BLaER1 treated with 17β-estradiol and CSF1 and Interleukin-3, amounts not matched to agents 10 nM and 100 nM (cell line): ENCODE data around the gene CRIP3.

Experiments used
- H3K27ac ChIP-seq, 11 experiments: shearing (Covaris generic); formaldehyde crosslinking; 2 replicates each; pipeline ENCODE4 v1.8.1; 2022
- H3K27me3 ChIP-seq, 11 experiments: shearing (Covaris generic); formaldehyde crosslinking; 2 replicates each; pipeline ENCODE4 v1.8.1; 2022
- H3K36me3 ChIP-seq, 11 experiments: shearing (Covaris generic); formaldehyde crosslinking; 2 replicates each; pipeline ENCODE4 v1.8.1; 2022
- H3K4me1 ChIP-seq, 10 experiments: shearing (Covaris generic); formaldehyde crosslinking; 2 replicates each; pipeline ENCODE4 v1.8.1; 2022
- H3K4me2 ChIP-seq, 11 experiments: shearing (Covaris generic); formaldehyde crosslinking; 2 replicates each; pipeline ENCODE4 v1.8.1; 2022
- H3K4me3 ChIP-seq, 10 experiments: shearing (Covaris generic); formaldehyde crosslinking; 2 replicates each; pipeline ENCODE4 v1.8.1; 2022
- H3K9ac ChIP-seq, 11 experiments: shearing (Covaris generic); formaldehyde crosslinking; 2 replicates each; pipeline ENCODE4 v1.8.1; 2022
- H3K9me3 ChIP-seq, 11 experiments: shearing (Covaris generic); formaldehyde crosslinking; replicated peaks in 1 of 11; 2 replicates each; pipeline ENCODE4 v1.8.1; 2022
- H4K20me1 ChIP-seq, 11 experiments: shearing (Covaris generic); formaldehyde crosslinking; 2 replicates each; pipeline ENCODE4 v1.8.1; 2022
- Cebpa-rat ChIP-seq, 11 experiments: shearing (Covaris generic); IDR thresholded peaks; 2 replicates each; pipeline ENCODE4 v1.8.1; 2022

CRIP3 gene

DNA sequence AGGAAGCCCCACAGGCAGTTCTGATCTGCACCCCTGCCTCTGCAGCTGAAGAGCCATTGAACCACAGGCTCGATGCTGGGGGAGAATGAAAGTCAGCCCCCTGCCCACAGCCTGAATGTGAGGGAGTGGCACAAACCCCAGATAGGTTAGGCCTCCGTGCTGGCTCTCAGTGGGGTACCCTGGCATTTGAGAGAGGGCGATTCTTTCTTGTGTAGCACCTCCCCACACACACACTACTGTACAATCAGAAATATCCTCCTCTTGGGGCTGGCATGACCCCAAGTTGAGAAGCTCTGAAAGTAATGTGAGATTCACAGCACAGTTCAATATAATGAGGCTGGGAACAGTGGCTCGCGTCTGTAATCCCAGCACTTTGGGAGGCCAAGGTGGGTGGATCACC is 47.4 kb downstream of the CRIP3 start:
- H3K9me3 ChIP-seq = no peaks in the 10 kb centered on the region
- no peaks in the 10 kb centered on the region for H4K20me1 ChIP-seq
- peaks cover 0 to 18% (median 0%) of the 10 kb centered on the region in 10 experiments; a peak in 5 of 20 replicates for H3K4me1 ChIP-seq
- no peaks in the 10 kb centered on the region for H3K36me3 ChIP-seq
- no peaks in the 10 kb centered on the region for H3K27me3 ChIP-seq
- TF ChIP-seq Cebpa-rat (IDR thresholded peaks at IDR 0.05) = no peak
- no peak overlapping the region for H3K4me2 ChIP-seq
- H3K4me3 ChIP-seq = no peak overlapping the region
- peak overlapping the region in 1 of 11 experiments; percentile 42; a peak in 1 of 22 replicates for H3K9ac ChIP-seq
- no peak overlapping the region for H3K27ac ChIP-seq

DNA sequence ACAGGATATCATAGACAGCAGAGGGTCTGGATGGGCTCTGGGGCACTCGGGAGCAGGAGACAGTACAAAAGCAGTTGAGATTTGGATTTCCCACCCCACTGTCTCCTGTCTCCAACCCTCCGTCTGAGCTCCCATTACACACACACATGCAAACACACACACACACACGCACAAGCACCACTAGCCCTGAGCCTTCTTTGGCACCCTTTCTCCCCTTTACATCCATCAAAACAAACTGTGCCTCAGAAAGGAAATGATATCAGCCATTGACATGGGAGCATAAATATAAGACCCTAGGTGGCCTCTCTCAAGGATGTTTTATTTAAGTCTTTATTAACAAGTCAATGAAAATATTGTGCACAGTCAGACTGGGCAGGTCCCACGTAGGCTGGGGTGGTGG is 47.8 kb downstream of the CRIP3 start:
- Histone ChIP-seq H3K27ac (no peak overlapping the region), H3K27me3 (0 out of 22 replicates have a peak, but pooled peaks cover 0 to under 1% (median 0%) of the 10 kb centered on the region in 11 experiments), H3K4me2 (no peak overlapping the region), H3K36me3 (no peaks in the 10 kb centered on the region), H3K9ac (peak overlapping the region in 1 of 11 experiments; percentile 42; a peak in 1 of 22 replicates), H4K20me1 (no peaks in the 10 kb centered on the region), H3K9me3 (no peaks in the 10 kb centered on the region), H3K4me1 (peaks cover 0 to 18% (median 0%) of the 10 kb centered on the region in 10 experiments; a peak in 5 of 20 replicates), H3K4me3 (no peak overlapping the region)
- TF ChIP-seq Cebpa-rat (IDR thresholded peaks at IDR 0.05) = no peak

DNA sequence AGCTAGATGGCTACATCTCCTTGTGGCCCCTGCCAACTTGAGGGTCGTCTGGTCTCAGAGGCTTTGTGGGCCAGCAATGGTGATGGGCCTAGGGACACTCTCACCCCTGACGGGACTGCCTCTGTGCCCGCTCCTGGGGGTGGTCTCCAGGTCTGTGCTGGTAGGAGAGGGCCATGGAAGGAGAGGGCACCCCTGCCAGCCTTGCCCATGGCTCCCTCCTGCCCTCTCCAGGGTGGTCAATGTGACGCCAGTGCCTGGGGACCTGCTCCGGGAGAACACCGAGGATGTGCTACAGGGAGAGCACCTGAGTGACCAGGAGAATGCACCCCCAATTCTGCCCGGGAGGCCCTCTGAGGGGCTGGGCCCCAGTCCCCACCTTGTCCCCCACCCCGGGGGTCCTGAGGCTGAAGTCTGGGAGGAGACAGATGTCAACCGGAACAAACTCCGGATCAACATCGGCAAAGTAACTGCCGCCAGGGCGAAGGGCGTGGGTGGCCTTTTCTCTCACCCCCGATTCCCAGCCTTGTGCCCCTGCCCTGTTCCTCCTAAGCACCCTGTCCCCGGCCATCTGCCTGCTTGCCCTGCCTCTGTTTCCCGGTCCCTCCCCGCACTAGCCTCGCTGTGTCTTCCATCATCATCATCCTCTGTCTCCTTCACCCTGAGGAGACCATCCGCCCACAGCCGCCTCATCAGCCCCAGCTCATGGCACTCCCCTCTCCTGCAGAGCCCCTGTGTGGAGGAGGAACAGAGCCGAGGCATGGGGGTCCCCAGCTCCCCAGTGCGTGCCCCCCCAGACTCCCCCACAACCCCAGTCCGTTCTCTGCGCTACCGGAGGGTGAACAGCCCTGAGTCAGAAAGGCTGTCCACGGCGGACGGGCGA is 49.6 kb downstream of the CRIP3 start:
- no peak for TF ChIP-seq Cebpa-rat (IDR thresholded peaks at IDR 0.05)
- H3K27ac ChIP-seq = no peak overlapping the region
- H3K9me3 ChIP-seq = no peaks in the 10 kb centered on the region
- H3K9ac ChIP-seq = no peak overlapping the region
- no peaks in the 10 kb centered on the region; a peak in 1 of 22 replicates for H4K20me1 ChIP-seq
- H3K4me1 ChIP-seq = peaks cover 0 to 18% (median 0%) of the 10 kb centered on the region in 10 experiments; a peak in 5 of 20 replicates
- peaks cover 0 to 11% (median under 1%) of the 10 kb centered on the region in 11 experiments; a peak in 5 of 22 replicates for H3K27me3 ChIP-seq
- H3K4me3 ChIP-seq = no peak overlapping the region
- no peak overlapping the region for H3K4me2 ChIP-seq
- no peaks in the 10 kb centered on the region for H3K36me3 ChIP-seq

DNA sequence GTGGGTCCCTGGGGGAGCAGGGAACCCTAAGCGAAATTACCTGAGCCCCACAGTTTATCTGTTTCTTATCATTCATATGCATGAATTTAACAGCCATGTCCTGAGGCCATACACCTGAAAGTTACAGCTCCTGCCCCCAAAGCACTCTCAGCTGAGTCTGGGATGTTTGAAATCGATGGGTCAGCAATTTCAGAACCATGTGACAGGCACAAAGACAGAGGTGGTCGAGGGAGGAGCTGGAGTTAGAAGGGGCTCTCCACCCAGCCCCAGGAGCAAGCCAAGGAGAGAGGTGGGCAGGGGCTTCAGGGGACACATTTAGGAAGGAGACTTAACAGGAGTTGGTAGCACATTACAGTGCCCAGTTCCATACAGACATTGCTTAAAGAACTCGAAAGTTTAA is 50.4 kb downstream of the CRIP3 start:
- peaks cover 0 to 19% (median 9%) of the 10 kb centered on the region in 11 experiments; a peak in 17 of 22 replicates for H3K27me3 ChIP-seq
- no peak for TF ChIP-seq Cebpa-rat (IDR thresholded peaks at IDR 0.05)

DNA sequence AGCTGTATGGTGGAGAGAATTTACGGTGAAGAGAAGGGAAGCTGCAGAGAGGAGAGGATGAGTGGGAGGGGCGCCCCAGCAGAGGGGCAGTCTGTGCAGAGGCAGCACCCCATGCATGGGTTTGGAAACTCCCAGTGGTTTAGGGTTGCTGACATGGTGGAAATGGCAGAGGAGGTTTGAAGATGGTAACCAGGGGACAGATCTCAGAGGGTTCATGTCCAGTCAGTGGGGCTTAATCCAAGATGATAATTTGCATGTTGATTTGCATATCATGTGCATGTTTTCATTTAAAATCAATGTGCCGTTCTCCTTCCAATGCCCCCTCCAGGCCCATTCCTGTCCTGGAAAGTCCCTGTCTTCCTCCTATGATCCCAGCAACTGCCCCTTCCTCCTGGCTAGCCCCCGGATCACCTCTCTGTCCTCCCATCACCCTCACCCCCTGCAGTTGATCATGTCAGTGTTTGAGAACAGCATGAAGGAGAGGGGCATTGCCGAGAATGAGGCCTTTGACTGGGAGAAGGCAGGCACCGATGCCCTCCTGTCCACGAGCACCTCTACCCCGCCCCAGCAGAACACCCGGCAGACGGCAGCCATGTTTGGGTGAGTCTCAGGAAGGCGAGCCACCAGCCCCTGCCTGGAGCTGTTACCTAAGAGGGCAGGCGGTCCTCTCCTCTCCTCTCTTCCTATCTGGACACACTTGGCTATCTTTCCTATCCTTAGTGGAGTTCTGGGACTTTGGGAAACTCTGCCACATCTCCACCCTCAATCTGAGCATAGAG is 51.1 kb downstream of the CRIP3 start:
- peaks cover 0 to 13% (median 0%) of the 10 kb centered on the region in 11 experiments; a peak in 2 of 22 replicates for H4K20me1 ChIP-seq
- no peak overlapping the region for H3K9ac ChIP-seq
- H3K4me3 ChIP-seq = no peak overlapping the region
- peak overlapping the region in 3 of 11 experiments; percentile 27 to 67 (median 61); a peak in 5 of 22 replicates for H3K4me2 ChIP-seq
- peak overlapping the region in 1 of 11 experiments; percentile 37; a peak in 1 of 22 replicates for H3K27ac ChIP-seq
- peaks cover 5 to 26% (median 15%) of the 10 kb centered on the region in 11 experiments; a peak in 21 of 22 replicates for H3K27me3 ChIP-seq
- no peaks in the 10 kb centered on the region for H3K36me3 ChIP-seq
- TF ChIP-seq Cebpa-rat (IDR thresholded peaks at IDR 0.05) = no peak
- no peaks in the 10 kb centered on the region for H3K9me3 ChIP-seq
- H3K4me1 ChIP-seq = peaks cover 0 to 18% (median 0%) of the 10 kb centered on the region in 10 experiments; a peak in 5 of 20 replicates

More for the DNA sequence above, 50.4 kb downstream of the CRIP3 start:
- Histone ChIP-seq H3K4me2 (peak overlapping the region in 2 of 11 experiments; percentile 61 to 67; a peak in 2 of 22 replicates), H3K36me3 (no peaks in the 10 kb centered on the region), H3K27ac (peak overlapping the region in 1 of 11 experiments; percentile 37; a peak in 1 of 22 replicates), H3K4me3 (no peak overlapping the region), H3K4me1 (peaks cover 0 to 18% (median 0%) of the 10 kb centered on the region in 10 experiments; a peak in 5 of 20 replicates), H3K9me3 (no peaks in the 10 kb centered on the region), H4K20me1 (peaks cover 0 to 7% (median 0%) of the 10 kb centered on the region in 11 experiments; a peak in 2 of 22 replicates), H3K9ac (no peak overlapping the region)

DNA sequence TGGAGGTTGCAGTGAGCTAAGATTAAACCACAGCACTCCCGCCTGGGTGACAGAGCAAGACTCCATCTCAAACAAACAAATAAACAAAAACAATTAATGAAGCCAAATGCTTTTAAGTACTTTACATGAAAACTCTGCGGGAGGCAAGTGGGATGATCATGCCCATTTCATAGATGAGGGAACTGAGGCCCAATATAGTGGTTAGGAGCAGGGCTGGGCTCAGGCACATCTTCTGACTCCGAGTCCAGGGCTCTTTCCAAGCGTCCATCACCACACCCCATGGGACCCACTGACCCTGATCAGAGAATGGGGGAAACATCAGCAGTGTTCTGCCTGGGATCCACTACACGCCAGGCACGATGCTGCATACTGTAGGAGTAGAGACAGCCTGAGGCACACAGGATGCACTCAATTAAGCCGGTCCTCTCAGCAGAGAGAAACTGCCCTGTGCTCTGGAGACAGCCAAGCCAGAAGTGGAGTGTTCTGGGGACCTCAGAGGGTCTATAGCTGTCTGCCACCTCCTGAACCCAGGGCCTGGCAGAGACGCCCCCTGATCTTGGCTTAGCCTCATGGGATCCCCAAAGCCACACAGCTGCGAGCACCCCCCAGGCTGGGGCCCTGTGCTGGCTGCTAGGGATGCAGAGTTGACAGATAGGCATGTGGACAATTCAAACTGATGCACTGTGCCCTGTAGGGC is 51.8 kb downstream of the CRIP3 start:
- peaks cover 0 to 18% (median 0%) of the 10 kb centered on the region in 10 experiments; a peak in 5 of 20 replicates for H3K4me1 ChIP-seq
- no peak for TF ChIP-seq Cebpa-rat (IDR thresholded peaks at IDR 0.05)
- peaks cover 10 to 33% (median 22%) of the 10 kb centered on the region in 11 experiments for H3K27me3 ChIP-seq
- peaks cover 0 to 13% (median 0%) of the 10 kb centered on the region in 11 experiments; a peak in 2 of 22 replicates for H4K20me1 ChIP-seq
- H3K9ac ChIP-seq = no peak overlapping the region
- H3K4me2 ChIP-seq = peak overlapping the region in 3 of 11 experiments; percentile 27 to 67 (median 61); a peak in 5 of 22 replicates
- no peaks in the 10 kb centered on the region for H3K9me3 ChIP-seq
- H3K4me3 ChIP-seq = no peak overlapping the region
- no peak overlapping the region for H3K27ac ChIP-seq
- H3K36me3 ChIP-seq = no peaks in the 10 kb centered on the region
